NK-92 (cell line): ENCODE measurements around the gene RSPRY1.

ENCODE experiments used
- DNase-seq: peaks from one replicate; lab custom pipeline; 2025; ENCODE audit not compliant: unreplicated experiment; lab: John Stamatoyannopoulos, UW

Gene RSPRY1

GRCh38 chr16:57185945-57186871, at the start of gene RSPRY1, which contains the start of gene PSME3IP1:
RSPRY1 (plus strand) TSS chr16:57186329; CDS start chr16:57204659, 18,330 bp downstream.
PSME3IP1 (minus strand) TSS chr16:57186039; CDS start chr16:57173854, 12,185 bp downstream.
- peak; percentile 91 for DNase-seq

- no peak for DNase-seq
Measured at GRCh38 chr16:57137043-57137442, 49.1 kb upstream of the RSPRY1 start.

GRCh38 chr16:57137566-57138273, 48.4 kb upstream of the RSPRY1 start:
- DNase-seq, result no peak

- no peak for DNase-seq
Measured at GRCh38 chr16:57138281-57138935, 47.7 kb upstream of the RSPRY1 start.

- no peak for DNase-seq
Measured at GRCh38 chr16:57140931-57141668, 45.0 kb upstream of the RSPRY1 start.

- DNase-seq, result no peak
Measured at GRCh38 chr16:57141822-57142631, 44.1 kb upstream of the RSPRY1 start.

- no peak for DNase-seq
Measured at GRCh38 chr16:57143149-57143921, 42.8 kb upstream of the RSPRY1 start.

- no peak for DNase-seq
Measured at GRCh38 chr16:57144027-57144426, 42.1 kb upstream of the RSPRY1 start.

- DNase-seq, result no peak
Measured at GRCh38 chr16:57145046-57146021, 40.8 kb upstream of the RSPRY1 start.

GRCh38 chr16:57146040-57146647, 40.0 kb upstream of the RSPRY1 start:
- no peak for DNase-seq

GRCh38 chr16:57146735-57147134, 39.4 kb upstream of the RSPRY1 start:
- no peak for DNase-seq

- no peak for DNase-seq
Measured at GRCh38 chr16:57147381-57148221, 38.5 kb upstream of the RSPRY1 start.

- no peak for DNase-seq
Measured at GRCh38 chr16:57148481-57148880, 37.6 kb upstream of the RSPRY1 start.

- no peak for DNase-seq
Measured at GRCh38 chr16:57149391-57149790, 36.7 kb upstream of the RSPRY1 start.

- DNase-seq, result no peak
Measured at GRCh38 chr16:57150682-57151330, 35.3 kb upstream of the RSPRY1 start.

GRCh38 chr16:57151369-57151768, 34.8 kb upstream of the RSPRY1 start:
- DNase-seq, result no peak
